Renal cortical epithelial cell (primary cell): ENCODE data around the gene RPL36. TPM values are rescaled to one million over a fixed set of nuclear protein-coding genes. Genes with fewer than 3 reads are reported as not detected.

Source experiments
- DNase-seq: peaks from one replicate; pipeline ENCODE4 v3.0.0-alpha.2; 2011; ENCODE audit warnings: low read depth
- total RNA-seq: library from RNA; depleted of rRNA; stranded (reverse); fragments of >200 nt; gene quantifications from 2 replicates; pipeline ENCODE4 v1.2.3, GENCODE V29; 2014

Gene RPL36
- 159 and 652 TPM in 2 replicates for total RNA-seq

DNA sequence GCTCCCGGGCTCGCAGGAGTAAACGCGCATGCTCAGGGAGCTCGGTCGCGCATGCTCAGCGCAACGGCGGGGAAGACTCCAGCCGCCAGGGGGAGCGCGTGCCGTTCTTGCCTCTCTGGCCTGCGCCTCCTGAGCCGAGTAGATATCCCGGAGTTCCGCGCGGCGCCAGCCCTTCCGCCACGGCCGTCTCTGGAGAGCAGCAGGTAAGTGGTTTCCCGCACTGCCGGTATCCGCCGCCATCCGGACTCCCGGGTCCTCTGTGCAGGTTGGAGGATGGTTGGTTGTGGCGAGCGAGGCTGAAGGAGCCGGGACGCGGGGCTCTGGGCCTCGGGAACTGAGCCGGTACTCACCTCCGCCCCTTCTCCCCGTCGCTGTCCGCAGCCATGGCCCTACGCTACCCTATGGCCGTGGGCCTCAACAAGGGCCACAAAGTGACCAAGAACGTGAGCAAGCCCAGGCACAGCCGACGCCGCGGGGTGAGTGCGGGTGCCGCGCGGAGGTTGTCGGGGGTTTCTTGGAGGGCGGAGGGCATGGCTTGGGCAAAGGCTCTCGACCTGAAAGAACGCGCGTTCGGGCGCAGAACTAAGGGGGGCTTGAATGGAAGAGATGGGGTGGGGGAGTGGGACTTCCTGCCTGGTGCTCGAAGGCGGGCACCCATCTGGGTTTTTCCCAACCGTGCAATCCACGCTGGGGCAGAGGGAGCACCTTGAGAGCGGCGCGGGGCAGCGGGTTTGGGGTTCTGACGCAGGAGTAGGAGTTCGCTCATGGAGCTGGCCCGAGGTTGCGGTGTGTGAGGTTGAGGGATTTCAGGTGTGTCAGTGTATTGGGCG is at the start of gene RPL36:
RPL36 (plus strand) TSS at position 171 of the 830 bp plus-strand sequence; CDS start at position 384, 213 bp downstream.
- peak; percentile 85 for DNase-seq

DNA sequence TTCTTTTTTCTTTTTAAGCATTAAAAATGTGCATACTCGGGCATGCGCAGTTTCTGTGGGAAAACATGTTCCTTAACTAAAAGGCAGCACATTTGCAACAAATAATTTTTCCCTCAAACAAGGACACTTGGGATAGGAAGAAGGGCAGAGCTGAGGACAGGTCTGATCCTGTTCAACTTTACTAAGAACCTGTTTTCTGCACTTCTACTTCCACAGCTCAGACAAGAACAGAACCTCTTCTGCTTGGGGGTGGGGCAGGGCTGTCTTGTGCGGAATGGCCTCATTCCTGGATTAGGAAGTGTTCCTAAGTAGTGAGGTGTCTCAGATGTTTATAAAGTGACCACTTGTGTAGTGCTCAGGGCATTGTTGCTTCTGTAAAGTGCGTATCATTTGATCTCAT is 48.9 kb upstream of the RPL36 start:
- DNase-seq: no peak

GRCh38 chr19:5642204-5642603 is 47.9 kb upstream of the RPL36 start:
- DNase-seq: no peak

GRCh38 chr19:5643060-5643459 is 47.0 kb upstream of the RPL36 start:
- DNase-seq: no peak

DNA sequence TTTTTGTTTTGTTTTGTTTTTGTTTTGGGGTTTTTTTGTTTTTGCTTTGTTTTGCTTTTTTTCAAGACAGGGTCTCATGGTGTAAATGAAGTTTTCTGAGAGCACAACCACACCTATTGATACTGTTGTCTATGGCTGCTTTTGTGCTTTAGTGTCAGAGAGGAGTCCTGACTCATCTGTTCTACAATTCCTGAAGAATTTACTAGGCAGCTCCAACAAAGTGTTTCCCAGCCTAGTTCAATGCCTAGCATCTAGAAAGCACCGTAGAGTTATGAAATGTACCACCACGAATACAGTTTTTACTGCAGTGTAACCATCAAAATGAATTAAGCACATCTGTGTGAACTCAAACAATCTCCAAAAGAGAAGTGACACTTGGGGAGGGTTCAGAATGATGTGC is 46.1 kb upstream of the RPL36 start:
- no peak for DNase-seq

- no peak for DNase-seq
These were observed 44.7 kb upstream of the RPL36 start for GRCh38 chr19:5645409-5645808.

- no peak for DNase-seq
These were observed 43.4 kb upstream of the RPL36 start for GRCh38 chr19:5646703-5647102.

- DNase-seq: no peak
These were observed 41.6 kb upstream of the RPL36 start for GRCh38 chr19:5648464-5648863.

DNA sequence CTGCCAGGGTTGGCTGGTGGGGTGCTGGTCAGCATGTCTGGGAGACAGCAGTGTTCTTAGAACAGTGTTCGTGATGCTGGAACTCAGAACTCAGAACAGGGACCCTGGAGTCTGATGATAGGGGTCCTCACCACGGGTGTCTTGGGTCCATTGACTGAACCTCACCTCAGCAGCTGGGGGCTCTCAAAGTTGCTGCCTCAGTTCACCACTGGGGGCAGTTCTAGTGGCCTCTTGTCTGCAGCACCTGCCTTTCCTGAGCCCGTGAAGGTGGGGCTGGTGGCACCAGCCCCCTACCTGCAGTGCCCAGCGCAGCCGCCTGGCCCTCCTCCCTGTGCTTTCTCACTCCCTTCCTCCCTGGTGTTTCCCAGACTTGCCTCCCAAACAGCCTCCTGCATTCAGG is 38.7 kb upstream of the RPL36 start:
- DNase-seq: no peak

DNA sequence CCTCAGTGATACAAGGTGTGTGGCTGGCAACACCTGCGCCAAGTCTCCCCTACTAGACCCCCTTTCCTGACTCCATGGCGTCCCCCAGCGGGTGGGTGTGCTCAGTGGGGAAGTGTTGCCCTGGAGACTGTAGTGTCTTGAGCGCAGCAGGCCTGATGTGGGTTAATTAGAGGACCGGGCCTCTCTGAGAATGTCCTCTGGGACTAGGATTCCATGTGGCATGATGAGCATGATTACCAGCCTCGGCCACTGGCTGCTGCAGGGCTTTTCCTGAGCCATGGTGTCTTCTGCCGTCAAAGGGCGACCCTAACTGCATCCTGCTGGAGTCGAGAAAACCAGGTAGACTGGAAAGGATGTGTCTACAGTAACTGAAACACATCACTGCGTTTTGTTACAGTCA is 37.8 kb upstream of the RPL36 start:
- no peak for DNase-seq

DNA sequence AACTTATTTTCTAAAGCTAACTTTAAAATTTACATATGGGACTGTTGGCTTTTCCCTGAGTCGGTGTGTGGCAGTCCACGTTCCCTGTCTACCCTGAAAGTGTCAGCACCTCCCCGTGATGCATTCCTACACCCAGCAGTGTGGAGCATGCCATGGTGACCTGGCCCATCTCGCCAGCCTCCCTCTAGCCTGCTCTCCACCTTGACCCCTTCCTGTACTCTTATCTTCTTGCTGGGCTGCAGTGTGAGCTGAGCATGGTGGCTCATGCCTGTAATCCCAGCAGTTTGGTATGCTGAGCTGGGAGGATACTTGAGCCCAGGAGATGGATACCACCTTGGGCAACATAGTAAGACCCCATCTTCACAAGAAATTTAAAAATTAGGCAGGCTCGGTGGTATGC is 35.2 kb upstream of the RPL36 start:
- DNase-seq: no peak

GRCh38 chr19:5655412-5655811 is 34.7 kb upstream of the RPL36 start:
- DNase-seq: no peak

GRCh38 chr19:5661483-5661882 is 28.6 kb upstream of the RPL36 start:
- no peak for DNase-seq

DNA sequence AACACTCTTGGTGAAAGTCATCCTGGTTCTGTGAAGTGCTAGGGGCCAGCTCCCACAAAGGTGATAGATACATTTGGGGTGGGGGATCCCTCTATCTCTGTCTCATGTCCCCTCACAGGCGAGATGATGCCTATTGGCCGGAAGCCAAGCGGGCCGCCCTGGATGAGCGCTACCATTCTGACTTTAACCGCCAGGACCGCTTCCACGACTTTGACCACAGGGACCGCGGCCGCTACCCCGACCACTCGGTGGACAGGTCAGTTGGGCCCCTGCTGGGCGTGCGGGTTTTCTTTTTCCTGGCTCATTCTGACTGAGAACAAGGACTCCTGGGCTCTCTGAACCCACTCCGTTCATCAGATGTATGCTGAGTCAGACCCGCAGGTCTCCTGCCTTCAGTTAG is 26.2 kb upstream of the RPL36 start:
- DNase-seq: no peak

GRCh38 chr19:5664515-5664914 is 25.6 kb upstream of the RPL36 start:
- DNase-seq: no peak

GRCh38 chr19:5665781-5666513 is 24.1 kb upstream of the RPL36 start:
- peak; percentile 95 for DNase-seq

DNA sequence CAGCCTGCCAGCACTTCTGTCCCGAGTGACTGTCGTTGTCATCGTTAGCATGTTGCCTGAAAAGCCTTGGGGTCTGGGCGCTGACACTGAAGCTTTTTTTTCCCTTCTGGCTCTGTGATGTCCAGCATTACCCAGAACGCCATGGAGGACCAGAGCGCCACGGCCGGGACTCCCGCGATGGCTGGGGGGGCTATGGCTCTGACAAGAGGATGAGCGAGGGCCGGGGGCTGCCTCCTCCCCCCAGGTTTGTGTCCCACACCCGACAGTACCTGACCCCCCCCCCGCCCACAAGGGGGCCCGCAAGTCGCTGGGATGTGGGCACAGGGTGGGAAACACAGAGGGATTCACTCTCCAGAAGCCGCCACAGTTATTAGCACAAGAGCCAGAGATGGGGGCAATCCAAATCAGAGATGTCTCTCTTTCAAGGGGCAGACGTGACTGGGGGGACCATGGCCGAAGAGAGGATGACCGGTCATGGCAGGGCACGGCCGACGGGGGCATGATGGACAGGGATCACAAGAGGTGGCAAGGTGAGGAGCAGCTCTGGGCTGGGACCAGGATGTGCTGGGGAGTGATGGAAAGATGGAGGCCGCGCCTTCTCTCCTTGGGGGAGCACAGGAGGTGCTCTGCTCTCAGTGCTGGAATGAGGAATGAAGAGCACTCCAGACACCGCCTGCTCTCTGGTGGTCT is 23.0 kb upstream of the RPL36 start:
- no peak for DNase-seq

DNA sequence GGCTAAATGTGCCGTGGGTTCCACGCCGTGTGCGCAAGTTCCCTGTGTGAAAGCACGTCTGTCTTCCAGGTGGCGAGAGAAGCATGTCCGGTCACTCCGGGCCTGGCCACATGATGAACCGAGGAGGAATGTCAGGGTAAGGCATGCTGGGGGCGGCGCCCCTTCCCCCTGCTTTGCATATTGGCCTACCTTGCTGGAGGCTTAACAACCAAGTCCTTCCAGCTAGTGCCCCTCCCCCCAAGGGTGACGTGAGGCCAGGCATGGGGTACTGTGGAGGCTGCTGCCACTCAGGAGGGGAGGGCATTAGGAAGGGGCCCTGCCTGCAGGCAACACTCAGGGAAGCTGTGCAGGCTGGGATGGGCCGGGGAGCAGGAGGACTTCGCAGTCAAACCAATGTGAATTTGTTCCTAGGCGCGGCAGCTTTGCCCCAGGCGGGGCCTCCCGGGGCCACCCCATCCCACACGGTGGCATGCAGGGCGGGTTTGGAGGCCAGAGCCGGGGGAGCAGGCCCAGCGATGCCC is 22.3 kb upstream of the RPL36 start:
- no peak for DNase-seq

- DNase-seq: no peak
These were observed 20.9 kb upstream of the RPL36 start for GRCh38 chr19:5669212-5669611.

DNA sequence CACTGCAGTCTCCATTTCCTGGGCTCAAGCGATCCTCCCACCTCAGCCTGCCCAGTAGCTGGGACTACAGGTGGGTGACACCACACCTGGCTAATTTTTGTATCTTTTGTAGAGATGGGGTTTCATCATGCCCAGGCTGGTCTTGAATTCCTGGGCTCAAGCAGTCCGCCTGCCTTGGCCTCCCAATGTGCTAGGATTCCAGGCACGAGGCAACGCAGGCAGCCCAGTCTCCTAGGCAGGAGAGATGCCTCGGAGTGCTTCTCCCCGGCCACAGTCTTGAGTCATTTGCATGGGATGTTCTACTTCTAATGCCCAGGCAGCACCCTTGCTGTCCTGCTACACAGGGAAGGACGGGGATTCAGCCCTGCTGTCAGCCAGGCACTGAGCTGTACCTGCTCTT is 18.5 kb upstream of the RPL36 start:
- no peak for DNase-seq

GRCh38 chr19:5672708-5673459 is 17.2 kb upstream of the RPL36 start:
- DNase-seq: no peak

DNA sequence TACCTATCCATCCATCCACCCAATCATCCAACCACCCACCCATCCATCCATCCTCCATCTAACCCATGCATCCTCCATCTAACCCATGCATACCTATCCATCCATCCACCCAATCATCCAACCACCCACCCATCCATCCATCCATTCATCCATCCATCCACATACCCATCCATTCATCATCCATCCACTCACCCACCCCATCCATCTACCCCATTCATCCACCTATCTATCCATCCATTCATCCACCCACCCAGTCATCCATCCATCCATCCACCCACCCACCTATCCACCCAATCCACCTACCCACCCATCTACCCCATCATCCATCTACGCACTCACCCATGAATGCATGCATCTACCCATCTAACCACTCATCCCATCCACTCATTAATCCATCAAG is 16.3 kb upstream of the RPL36 start:
- no peak for DNase-seq
